Activated naive CD4-positive, alpha-beta T cell treated with anti-CD3 and anti-CD28 coated beads, Interleukin-2, amount 50 U/mL, for 16 hours (primary cell): ENCODE results near the gene FXYD3.
A peak's percentile ranks its signal among the peaks of the same experiment; 100 is the strongest.
"Not testable (repeated sequence)": the region's sequence is repeated elsewhere in the genome, so short reads cannot be mapped to it uniquely, and the experiment has no call there.

Experiments used
- DNase-seq: peaks from one replicate; pipeline ENCODE4 v3.0.0-alpha.2; 2020

Gene FXYD3

DNA sequence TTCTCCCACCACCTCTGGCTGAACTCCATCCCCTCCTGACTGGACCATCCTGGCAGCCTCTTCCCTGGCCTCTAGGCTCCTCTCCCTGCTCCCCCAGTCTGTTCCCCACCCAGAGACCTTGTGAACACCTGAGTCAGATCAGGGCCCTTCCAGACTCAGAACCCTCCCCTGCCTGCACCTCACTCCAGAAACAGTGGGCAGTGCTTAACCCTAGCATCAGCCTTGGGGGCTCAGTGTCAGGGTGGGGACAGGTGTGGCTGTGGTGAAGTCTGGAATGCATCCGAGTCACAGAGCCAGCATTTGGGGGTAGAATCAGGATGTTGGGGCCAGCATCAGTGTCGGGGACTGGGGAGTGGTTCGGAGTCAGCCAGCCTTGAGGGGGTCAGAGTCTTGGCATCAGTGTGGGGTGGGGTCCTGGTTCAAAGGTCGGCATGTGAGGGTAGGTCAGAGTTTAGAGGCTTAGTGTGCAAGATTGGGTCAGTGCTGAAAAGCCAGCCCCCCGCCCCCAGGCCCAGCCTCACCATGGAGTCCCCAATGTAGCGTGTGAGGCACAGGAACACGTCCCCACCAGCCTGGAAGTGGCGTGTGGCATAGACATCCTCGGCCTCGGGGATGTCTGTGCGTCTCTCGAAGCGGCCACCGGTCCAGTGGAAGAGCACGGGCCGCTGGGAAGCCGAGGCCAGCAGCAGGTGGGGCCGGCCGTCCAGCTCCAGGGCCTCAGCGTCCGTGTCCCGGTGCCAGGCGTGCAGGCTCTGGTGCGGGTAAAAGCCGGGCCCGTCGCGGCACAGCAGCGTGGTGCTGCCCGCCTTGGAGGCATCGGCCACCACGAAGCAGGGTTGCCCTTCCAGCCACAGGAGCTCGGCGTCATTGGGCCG, 10.4 kb downstream of the FXYD3 start:
- no peak for DNase-seq

DNA sequence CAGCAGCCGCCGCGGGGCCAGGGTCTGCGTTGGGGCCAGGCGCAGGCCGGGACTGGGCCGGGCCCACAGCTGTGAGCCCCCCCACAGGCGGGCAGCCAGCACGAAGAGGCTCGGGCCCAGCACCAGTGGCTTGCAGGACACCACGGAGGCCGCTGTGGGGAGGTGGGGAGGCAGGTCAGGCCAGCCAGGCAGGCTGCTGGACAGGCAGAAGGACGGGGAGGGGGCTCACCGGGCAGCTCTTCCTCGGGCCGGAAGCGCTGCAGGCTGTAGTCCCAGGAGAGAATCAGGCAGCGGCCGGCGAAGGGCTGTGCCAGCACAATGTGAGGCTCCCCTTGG, 11.0 kb downstream of the FXYD3 start:
- DNase-seq = no peak

DNA sequence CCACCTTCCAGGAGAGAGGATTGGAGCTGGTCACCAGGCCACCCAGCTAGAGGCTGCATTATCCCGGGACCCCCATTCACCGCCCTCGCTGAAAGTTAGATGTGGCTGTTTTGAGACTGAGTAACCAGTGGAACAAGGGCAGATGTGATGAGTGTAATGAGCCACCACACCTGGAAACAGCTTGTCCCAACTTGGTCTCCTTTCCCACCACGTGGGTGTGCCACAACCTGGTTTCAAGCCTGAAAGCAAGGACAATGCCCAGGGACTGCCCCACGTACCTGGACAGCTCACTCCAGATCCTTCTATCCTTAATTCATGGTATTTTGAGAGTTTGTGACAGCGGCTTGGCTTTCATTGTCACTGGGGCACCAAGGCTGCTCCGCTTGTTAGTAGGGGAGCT, 12.2 kb downstream of the FXYD3 start:
- no peak for DNase-seq

DNA sequence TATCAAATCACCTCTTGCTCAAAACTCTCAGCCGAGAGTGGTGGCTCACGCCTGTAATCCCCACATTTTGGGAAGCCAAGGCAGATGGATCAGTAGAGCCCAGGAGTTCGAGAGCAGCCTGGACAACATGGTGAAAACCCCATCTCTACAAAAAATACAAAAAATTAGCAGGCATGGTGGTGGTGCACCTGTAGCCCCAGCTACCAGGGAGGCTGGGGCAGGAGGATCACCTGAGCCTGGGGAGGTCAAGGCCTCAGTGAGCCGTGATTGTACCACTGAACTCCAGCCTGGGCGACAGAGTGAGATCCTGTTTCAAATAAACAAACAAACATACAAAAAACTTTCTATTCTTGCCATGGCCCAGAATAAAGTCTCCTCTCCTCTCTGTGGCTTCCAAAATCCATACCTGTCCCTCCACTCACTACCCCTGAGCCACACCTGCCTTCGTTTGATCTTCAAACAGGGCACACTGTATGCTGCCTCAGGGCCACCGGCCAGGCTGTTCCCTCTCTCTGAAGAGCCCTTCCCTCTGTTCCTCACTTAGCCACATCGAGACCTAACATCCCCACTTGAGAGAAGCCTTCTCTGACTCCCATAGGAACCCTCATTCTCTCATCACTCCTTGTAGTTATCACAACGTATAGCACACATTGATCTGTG, 12.9 kb downstream of the FXYD3 start:
- DNase-seq = no peak

DNA sequence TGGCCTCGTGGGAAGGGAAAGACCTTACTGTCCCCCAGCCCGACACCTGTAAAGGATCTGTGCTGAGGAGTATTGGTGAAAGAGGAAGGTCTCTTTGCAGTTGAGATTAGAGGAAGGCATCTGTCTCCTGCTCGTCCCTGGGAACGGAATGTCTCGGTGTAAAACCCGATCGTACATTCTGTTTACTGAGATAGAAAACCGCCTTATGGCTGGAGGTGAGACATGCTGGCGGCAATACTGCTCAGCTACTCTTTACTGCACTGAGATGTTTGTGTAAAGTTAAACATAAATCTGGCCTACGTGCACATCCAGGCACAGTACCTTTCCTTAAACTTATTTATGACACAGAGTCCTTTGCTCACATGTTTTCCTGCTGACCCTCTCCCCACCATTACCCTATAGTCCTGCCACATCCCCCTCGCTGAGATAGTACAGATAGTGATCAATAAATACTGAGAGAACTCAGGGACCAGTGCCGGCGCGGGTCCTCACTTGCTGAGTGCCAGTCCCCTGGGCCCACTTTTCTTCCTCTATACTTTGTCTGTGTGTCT, 14.2 kb downstream of the FXYD3 start:
- not testable (repeated sequence) for DNase-seq

DNA sequence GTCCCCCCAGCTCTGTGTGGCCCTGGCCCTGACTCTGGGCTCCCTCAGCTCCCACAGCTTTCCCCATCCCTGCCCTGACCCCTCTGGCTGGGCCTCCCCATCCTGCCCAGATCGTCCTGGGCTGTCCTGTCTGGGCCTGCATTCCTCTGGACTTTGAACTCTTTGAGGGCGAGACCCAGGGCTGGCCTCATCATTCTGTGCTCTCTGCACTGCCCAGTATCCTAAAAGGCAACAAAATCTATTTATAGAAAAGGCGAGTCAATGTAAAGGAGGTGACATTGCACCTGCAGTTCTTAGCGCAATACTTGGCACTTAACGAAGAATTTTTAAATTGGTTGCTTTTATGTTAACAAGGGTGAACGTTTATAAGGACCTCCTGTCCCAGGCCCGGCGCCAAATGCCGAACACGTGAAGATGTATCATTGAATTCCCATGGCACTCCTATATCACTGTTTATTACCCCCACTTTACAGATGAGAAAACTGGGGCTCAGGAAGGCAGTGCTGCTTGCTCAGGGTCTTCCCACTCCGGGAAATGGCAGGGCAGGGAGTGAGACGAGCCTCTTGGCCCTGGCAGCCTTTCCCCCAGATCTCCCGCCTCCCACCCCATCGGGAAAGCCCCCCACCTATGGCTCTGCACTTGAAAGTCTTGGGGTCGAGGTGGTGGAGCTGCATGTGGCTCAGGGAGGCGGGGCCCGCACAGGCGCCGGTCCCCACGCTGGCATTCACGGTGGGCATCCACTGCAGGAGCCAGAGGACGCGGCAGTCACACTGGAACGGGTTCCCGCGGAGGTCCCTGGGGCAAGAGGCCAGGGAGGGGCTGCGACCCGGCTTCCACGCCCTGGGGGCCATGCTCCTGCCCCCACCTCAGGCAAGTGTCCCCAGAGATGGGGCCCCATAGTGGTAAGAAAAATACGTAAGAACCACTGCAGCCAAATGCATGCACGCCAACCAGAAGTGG, 15.4 kb downstream of the FXYD3 start:
- DNase-seq = no peak

DNA sequence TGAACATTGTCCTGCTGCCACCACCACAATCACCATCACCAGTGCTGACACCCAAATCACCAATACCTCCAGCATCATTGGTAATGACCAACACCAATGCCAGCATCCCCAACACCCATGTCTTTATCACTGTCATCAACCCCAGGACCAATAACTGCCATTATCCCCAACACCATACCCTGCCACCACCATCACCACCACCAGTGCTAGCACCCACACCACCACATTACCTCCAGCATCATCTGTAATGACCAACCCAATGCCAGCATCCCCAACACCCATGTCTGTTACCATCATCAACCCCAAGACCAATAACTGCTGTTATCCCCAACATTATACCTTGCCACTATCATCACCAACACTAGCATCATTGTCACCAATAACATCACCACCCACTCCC, 16.6 kb downstream of the FXYD3 start:
- DNase-seq = no peak

DNA sequence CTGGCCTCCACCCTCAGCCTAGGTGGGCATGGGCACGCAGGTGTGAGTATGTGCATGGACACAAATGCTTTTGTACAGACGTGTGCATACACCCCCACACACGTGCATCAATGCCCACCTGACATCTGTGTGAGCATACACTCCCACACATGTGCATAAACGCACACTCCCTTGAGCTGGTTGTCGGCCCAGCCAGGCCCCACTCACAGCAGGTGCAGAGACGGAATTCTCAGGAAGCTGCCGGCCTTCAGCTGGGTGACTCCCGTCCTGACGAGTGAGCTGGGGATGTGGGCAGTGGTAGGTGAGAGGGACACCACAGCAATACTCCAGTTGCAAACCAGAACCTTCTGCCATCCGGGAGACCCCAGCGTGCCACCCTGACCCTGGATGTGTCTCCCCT, 18.2 kb downstream of the FXYD3 start:
- DNase-seq = no peak

DNA sequence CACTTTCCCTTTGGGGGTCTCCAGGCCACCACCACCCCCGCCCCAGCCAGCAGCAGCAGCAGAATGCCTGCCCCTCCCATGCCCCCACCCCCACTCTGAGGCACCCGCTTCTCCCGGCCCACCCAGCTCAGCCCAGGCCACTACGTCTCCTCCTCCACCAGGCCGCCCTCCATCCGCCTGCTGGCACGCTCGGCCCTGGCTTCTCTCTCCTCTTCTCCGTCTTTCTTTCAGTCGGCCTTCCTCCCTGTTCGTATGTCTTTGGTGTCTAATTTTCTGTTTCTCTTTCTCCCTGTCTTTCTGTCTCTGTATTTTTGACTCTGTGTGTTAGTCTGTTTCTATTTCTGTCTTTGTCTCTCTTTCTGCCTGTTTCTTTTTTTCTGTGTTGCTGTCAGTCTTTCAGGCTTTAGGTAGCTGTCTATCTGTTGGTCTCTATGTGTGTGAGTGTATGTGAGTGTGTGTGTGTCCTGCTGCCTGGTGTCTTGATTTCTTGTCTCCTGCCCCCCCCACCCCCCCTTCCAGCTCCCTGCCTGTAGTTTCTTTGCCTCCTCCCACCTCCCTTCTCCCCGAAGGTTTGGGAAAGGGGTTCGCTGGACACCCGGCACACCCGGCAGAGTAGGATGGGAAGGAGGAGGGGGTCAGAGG, 19.1 kb downstream of the FXYD3 start, which contains the start of gene LGI4:
TSS of gene LGI4 (minus strand) at position 459 of the 642 bp plus-strand sequence. CDS start at position 80, 379 bp downstream.
- no peak for DNase-seq

DNA sequence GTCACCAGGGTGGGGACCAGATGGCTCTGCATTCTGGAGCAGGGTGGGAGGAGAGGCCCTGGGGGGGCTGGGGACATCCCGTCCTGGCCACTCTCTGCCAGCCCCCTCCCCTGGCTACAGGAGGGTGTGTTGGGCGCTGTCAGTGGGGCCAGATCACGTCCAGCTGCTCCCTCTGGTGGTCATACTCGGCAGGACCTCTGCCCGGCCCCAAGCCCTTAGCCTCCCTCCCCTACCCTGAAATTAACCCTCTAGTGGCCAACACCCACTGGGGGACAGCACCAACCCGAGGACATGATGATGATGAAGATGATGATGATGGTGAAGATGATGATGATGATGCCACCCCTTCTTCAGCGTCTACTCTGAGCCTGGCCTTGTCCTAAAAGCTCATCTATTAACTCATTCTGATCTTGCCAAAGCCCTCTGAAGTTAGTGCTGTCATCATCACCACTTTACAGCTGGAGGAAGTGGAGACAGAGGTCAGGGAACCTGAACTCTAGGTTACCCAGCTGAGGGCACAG, 19.8 kb downstream of the FXYD3 start:
- DNase-seq = peak; percentile 70

DNA sequence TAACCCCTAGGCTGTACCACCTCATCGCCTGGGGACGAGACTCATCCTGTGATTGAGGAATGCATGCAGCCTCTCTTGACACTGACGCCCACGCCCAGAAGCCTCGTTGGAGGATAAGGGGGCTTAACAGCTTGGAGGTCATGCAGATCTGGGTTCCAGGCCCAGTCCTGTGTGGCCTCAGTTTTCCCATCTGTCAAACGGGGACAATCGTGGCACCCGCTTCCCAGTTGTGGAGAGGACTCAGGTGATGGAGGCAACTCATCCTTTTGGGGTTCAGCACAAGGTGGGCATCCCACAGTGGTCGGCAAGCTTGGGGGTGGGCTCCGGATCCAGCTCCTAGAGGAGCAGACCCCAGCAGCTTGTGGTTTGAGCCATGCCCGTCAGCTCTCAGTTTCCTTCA, 20.6 kb downstream of the FXYD3 start:
- DNase-seq = no peak

DNA sequence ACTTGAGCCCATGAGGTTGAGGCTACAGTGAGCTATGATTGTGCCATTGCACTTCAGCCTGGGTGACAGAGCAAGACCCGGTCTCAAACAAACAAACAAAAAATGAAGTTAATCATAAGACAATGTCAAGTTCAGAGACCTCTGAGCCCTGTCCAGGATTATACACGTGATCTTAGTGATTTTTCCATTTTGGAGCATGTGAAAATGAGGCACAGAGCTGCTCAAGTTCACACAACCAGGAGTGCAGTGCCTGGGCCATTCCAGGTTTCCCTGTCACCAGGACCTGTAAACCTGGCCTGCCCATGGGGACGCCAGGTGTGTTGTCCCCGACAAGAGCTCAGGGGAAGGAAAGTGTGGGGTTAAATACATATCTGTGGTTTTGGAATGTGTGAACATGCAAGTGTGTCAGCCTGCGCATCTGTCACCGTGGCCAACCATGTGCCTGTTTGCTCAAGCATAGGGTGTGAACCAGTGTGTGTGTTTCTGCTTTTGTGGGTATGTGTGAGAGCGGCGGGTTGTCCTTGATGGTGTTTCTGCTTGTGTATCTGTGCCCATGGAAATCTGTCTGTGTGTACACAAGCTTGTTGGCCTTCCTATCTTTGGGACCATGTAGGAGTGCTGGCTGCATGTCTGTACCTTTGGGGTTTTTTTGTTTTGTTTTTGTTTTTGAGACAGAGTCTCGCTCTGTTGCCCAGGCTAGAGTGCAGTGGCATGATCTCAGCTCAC, 21.5 kb downstream of the FXYD3 start:
- no peak for DNase-seq

DNA sequence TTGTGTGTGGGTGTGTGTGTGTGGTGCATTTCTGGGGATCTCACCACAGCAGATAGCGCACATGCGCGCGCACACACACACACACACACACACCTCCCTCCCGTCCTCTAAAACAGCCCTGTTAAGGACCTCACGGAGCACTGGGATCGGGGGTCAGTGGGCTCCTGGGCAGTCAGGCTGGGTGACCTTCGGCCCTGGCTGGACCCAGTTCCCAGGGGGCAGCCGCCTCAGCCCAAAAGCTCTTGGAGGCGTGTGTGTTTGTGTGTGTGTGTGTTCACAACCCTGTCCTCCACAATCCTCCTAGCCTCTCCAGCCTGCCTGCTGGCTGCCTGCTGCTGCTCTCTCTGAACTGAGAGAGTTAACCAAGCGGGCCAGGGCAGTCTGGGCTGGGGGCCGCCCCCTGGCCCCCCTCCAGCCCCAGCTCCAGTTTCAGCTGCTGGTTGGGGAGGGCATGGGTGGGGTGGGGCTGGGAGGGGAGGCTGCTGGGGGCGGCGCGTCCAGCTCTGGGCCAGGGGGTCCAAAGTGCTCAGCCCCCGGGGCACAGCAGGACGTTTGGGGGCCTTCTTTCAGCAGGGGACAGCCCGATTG, 22.8 kb downstream of the FXYD3 start, which contains the start of gene FXYD1:
TSS of gene FXYD1 (plus strand) at position 520 of the 588 bp plus-strand sequence. CDS start 1,256 bp downstream, outside the sequence.
- DNase-seq = no peak

DNA sequence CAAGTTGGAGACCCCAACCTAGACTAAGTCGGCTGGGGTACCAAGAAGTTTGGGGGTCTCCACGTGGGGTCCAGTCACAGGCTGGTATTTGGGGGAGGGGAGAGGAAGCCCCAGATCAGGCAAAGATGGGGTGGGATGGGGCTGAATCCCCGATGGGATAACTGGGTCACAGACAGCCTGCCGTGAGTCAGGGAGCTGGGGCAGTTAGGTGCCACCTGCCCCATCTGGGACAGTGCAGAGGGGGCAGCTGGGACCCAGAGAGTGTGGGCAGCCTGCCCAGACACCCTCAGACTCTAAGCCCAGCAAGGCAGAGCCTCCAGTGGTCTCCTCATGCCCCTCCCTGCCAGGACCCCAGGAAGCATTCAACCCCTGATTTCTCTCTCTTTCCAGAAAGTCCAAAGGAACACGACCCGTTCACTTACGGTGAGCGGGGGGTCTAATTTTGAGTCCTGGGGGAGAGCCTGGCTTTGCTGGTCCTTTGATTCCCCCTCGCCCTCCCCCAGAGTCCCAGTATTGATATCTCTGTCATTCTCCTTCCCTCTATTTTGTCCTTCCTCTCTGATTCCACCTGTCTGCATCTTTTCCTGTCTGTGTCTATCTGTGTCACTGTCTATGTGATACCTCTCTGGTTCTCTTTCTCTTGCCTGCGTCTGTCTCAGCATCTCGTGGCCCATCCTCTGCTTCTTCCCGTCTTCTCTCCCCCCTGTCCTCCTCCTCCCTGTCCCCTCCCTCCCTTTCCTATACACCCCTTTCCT, 24.8 kb downstream of the FXYD3 start:
- DNase-seq = no peak

DNA sequence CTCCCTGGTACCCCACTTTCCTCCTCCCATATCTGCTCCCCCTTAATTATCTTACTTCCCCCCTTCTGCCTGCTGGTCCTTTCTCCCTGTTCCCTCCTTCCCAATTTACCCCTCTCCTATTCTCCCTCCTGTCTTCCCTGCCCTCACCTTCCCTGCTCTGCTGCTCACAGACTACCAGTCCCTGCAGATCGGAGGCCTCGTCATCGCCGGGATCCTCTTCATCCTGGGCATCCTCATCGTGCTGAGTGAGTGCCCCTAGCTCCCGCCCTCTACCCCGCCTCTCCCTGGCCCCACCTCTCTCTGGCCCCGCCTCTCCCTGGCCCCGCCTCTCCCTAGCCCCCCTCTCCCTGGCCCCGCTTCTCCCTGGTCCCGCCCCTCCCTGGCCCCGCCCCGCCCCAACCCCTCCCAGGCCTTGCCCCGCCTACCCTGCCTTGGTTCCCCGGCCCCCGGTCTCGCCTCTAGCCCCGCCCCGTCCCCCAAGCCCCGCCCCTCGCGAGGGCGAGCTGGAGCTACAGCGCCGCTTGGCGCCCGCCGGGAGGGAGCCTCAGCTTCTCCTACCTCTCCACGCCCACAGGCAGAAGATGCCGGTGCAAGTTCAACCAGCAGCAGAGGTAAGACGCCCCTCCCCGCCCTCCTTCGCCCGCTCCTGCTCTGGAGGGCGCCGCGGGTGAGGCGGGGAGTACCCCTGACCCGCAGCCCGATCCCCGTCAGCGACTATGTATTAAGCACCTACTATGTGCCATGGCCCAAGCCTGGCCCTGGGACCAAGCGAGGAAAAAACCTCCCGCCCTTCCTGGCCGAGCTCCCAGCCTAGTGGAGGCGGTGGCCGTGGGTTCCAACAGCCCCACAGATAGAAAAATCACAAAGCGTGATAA, 25.6 kb downstream of the FXYD3 start:
- peak; percentile 96 for DNase-seq

DNA sequence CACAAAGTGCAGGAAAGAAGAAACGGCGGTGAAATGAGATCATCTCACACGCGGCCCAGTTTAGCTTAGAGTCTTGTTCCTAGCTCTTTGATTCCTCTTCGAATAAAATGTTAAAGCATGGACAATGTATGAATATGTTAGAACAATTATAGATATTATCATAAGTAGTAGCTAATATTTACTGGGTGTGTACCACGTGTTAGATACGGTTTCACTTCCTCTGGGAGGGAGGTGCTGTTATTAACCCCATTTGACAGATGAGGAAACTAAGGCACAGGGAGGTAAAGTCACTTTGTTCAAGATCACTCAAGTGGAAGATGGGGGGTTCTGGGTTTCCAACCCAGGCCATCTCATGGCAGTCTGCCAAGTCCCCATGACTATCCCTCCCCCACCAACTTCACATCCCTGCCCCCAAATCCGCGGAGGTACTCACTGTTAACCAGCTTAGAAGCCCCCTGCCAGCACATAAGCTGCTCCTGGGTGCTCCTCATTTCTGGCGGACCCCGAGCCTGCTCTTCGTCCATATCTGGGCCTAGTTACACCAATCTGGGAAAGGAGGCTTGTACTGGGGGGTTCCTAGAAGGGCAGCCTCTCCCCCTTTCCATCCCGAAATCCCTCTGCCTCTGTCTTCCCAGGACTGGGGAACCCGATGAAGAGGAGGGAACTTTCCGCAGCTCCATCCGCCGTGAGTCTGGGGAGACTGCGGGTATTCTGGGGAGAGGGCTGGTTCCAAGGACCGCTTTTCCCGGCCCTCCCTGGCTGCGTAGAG, 26.4 kb downstream of the FXYD3 start:
- DNase-seq = no peak

DNA sequence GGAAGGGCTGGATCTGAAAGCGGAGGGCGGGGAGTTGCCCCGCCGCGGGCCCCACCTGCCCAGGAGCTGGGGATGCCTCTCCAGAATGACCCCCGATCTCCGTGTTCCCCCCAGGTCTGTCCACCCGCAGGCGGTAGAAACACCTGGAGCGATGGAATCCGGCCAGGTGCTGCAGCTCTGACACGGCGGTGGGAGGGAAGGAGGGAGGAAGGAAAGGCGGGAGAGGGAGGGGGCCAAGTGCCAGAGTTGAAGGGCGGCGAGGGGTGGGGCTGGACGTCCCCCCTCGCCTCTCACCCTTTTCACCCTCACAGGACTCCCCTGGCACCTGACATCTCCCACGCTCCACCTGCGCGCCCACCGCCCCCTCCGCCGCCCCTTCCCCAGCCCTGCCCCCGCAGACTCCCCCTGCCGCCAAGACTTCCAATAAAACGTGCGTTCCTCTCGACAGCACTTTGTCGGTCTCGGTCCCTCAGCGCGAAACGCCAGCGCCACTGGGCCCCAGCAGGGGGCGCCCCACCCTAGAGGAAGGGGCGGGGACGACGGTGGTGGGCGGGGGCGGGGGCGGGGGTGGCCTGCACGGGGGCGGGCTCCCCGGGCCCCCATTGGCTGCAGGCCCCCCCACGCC, 27.1 kb downstream of the FXYD3 start:
- DNase-seq = peak; percentile 67

DNA sequence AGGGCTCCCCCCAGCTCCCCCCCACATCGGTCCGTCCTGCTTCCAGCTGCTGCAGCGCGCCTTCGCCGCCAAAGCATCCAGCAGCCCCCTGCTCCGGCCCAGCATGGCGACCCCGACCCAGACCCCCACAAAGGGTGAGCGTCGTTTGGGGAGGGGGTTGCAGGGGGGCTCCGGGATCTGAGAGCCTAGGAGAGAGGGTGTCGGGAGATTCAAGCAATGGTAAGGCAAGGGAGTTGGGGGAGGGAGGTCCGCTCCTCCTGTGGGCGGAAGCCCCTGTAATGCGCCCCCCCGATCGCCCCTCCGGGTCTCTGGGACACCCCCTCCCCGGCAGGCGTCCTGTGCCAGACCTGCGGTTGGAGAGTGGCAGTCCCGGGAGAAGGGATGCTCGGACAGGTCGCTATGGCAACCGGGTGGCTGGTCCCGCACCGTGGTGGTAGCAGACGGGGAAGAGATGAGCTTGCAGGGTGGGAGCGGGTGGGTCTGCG, 27.6 kb downstream of the FXYD3 start, which contains the start of gene FXYD7:
TSS of gene FXYD7 (plus strand) at position 25 of the 485 bp plus-strand sequence. CDS start at position 104, 79 bp downstream.
- no peak for DNase-seq
